ENCODE data around the gene CSTF2T. TPM values are rescaled to one million over a fixed set of nuclear protein-coding genes. Genes with fewer than 3 reads are reported as not detected.
A peak's percentile ranks its signal among the peaks of the same experiment; 100 is the strongest.

The CSTF2T gene
- total RNA-seq, 1 donor, result 14.8 TPM

GRCh38 chr10:51699145-51699474 is 285 bp downstream of the CSTF2T start:
- peak overlapping the region; percentile 100 for H2AFZ ChIP-seq (ENCODE audit: low read length)
- H3K79me2 ChIP-seq (ENCODE audit: insufficient read depth, low read length), result peaks cover 27% of the 10 kb centered on the region
- peaks cover 7% of the 10 kb centered on the region for H4K20me1 ChIP-seq (ENCODE audit: insufficient read depth, low read length)
- TF ChIP-seq, protein P1, sequence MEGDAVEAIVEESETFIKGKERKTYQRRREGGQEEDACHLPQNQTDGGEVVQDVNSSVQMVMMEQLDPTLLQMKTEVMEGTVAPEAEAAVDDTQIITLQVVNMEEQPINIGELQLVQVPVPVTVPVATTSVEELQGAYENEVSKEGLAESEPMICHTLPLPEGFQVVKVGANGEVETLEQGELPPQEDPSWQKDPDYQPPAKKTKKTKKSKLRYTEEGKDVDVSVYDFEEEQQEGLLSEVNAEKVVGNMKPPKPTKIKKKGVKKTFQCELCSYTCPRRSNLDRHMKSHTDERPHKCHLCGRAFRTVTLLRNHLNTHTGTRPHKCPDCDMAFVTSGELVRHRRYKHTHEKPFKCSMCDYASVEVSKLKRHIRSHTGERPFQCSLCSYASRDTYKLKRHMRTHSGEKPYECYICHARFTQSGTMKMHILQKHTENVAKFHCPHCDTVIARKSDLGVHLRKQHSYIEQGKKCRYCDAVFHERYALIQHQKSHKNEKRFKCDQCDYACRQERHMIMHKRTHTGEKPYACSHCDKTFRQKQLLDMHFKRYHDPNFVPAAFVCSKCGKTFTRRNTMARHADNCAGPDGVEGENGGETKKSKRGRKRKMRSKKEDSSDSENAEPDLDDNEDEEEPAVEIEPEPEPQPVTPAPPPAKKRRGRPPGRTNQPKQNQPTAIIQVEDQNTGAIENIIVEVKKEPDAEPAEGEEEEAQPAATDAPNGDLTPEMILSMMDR (IDR thresholded peaks at IDR 0.05; ENCODE audit: extremely low read depth, low read depth, low read length), result no peak
- no peak for DNase-seq (ENCODE audit: insufficient read length, low spot score, missing footprints)
- H3K4me2 ChIP-seq (ENCODE audit: insufficient read depth, low read length), result peak overlapping the region; percentile 96
- H3K9me3 ChIP-seq (ENCODE audit: low read depth, low read length), result no peaks in the 10 kb centered on the region
- no peaks in the 10 kb centered on the region for H3K36me3 ChIP-seq (ENCODE audit: insufficient read depth, low read length)
- peak overlapping the region; percentile 99 for H3K27ac ChIP-seq (ENCODE audit: low read depth, low read length)
- peaks cover 17% of the 10 kb centered on the region for H3K4me1 ChIP-seq (ENCODE audit: insufficient read depth, low read length)
- H3K27me3 ChIP-seq (ENCODE audit: insufficient read depth, low read length), result no peaks in the 10 kb centered on the region
- H3K4me3 ChIP-seq (ENCODE audit: insufficient read depth, low read length), result peak overlapping the region; percentile 77

DNA sequence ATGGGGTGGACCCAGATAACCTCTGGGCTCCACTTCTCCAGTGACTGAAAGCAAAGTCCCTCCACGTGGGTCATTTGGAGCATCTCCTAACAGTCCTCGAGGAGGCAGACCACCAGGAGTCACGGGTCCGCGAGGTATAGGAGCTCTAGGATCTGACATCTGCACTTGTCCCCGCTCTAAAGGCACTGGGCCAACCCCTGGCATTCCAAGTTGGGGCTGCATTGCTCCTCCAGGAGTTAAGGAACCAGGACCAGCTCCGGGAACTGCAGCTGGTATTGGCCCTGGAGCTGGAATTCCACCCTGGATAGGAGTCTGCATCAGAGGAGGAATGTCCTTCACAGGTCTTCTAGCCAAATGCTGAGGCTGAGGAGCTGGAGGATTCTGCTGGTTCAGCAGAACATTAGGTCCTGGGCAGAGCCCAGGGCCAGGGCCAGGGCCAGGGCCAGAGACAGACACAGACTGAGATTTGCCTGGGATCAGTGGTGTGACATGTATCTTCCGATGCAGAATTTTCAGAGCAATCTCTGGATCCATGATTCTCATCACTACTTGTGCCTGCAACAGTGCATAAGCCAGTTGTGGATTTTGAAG is 827 bp downstream of the CSTF2T start:
- Histone ChIP-seq H3K4me2 (ENCODE audit: insufficient read depth, low read length) (peak overlapping the region; percentile 96), H3K4me3 (ENCODE audit: insufficient read depth, low read length) (peak overlapping the region; percentile 77), H3K9me3 (ENCODE audit: low read depth, low read length) (no peaks in the 10 kb centered on the region), H2AFZ (ENCODE audit: low read length) (peak overlapping the region; percentile 100), H3K36me3 (ENCODE audit: insufficient read depth, low read length) (no peaks in the 10 kb centered on the region), H3K79me2 (ENCODE audit: insufficient read depth, low read length) (peaks cover 27% of the 10 kb centered on the region), H3K27me3 (ENCODE audit: insufficient read depth, low read length) (no peaks in the 10 kb centered on the region), H3K27ac (ENCODE audit: low read depth, low read length) (peak overlapping the region; percentile 99), H4K20me1 (ENCODE audit: insufficient read depth, low read length) (peaks cover 7% of the 10 kb centered on the region), H3K4me1 (ENCODE audit: insufficient read depth, low read length) (peaks cover 17% of the 10 kb centered on the region)
- no peak for DNase-seq (ENCODE audit: insufficient read length, low spot score, missing footprints)
- TF ChIP-seq, protein P1 (IDR thresholded peaks at IDR 0.05; ENCODE audit: extremely low read depth, low read depth, low read length), result no peak

DNA sequence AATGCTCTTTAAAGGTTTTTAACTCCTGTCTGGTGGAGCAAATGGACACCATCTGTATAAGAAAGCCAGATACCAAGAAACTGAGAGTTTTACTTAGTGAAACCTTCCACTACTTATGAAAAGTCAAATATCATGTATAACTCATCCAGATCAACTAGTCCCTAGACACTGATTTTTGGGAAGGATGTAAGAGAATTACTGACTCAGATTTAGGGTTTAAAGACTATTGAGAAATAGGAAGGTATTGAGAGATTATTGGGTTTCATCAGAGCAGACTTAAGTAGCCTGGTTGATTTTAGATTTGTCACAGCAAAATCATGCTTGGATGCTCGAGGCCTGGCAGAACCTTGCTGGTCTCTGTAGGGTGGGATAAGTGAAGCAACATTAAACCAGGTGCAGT is 3.1 kb downstream of the CSTF2T start:
- H3K27me3 ChIP-seq (ENCODE audit: insufficient read depth, low read length), result no peaks in the 10 kb centered on the region
- no peak overlapping the region for H3K27ac ChIP-seq (ENCODE audit: low read depth, low read length)
- H2AFZ ChIP-seq (ENCODE audit: low read length), result no peak overlapping the region
- TF ChIP-seq, protein P1 (IDR thresholded peaks at IDR 0.05; ENCODE audit: extremely low read depth, low read depth, low read length), result no peak
- peaks cover 7% of the 10 kb centered on the region for H4K20me1 ChIP-seq (ENCODE audit: insufficient read depth, low read length)
- peaks cover 27% of the 10 kb centered on the region for H3K79me2 ChIP-seq (ENCODE audit: insufficient read depth, low read length)
- H3K36me3 ChIP-seq (ENCODE audit: insufficient read depth, low read length), result no peaks in the 10 kb centered on the region
- H3K4me2 ChIP-seq (ENCODE audit: insufficient read depth, low read length), result no peak overlapping the region
- DNase-seq (ENCODE audit: insufficient read length, low spot score, missing footprints), result no peak
- H3K9me3 ChIP-seq (ENCODE audit: low read depth, low read length), result no peaks in the 10 kb centered on the region
- H3K4me3 ChIP-seq (ENCODE audit: insufficient read depth, low read length), result no peak overlapping the region
- H3K4me1 ChIP-seq (ENCODE audit: insufficient read depth, low read length), result peaks cover 17% of the 10 kb centered on the region

GRCh38 chr10:51694086-51694768 is 5.2 kb downstream of the CSTF2T start:
- Histone ChIP-seq H3K9me3 (ENCODE audit: low read depth, low read length) (no peaks in the 10 kb centered on the region), H3K79me2 (ENCODE audit: insufficient read depth, low read length) (peaks cover 26% of the 10 kb centered on the region), H3K4me3 (ENCODE audit: insufficient read depth, low read length) (no peak overlapping the region), H3K27ac (ENCODE audit: low read depth, low read length) (no peak overlapping the region), H4K20me1 (ENCODE audit: insufficient read depth, low read length) (peaks cover 7% of the 10 kb centered on the region), H3K4me2 (ENCODE audit: insufficient read depth, low read length) (no peak overlapping the region), H3K4me1 (ENCODE audit: insufficient read depth, low read length) (peaks cover 11% of the 10 kb centered on the region), H3K27me3 (ENCODE audit: insufficient read depth, low read length) (no peaks in the 10 kb centered on the region), H3K36me3 (ENCODE audit: insufficient read depth, low read length) (no peaks in the 10 kb centered on the region), H2AFZ (ENCODE audit: low read length) (no peak overlapping the region)
- no peak for DNase-seq (ENCODE audit: insufficient read length, low spot score, missing footprints)
- TF ChIP-seq, protein P1 (IDR thresholded peaks at IDR 0.05; ENCODE audit: extremely low read depth, low read depth, low read length), result no peak

Measured in osteoblast (primary cell).